Measurements from ENCODE around the gene PKNOX2. TPM values are rescaled to one million over a fixed set of nuclear protein-coding genes. Genes with fewer than 3 reads are reported as not detected.

The PKNOX2 gene
- total RNA-seq, 1 experiment from 2014 or later = 3.7 TPM

GRCh38 chr11:125300791-125301218 is 136.3 kb downstream of the PKNOX2 start (continued):
- TF ChIP-seq, protein P1, sequence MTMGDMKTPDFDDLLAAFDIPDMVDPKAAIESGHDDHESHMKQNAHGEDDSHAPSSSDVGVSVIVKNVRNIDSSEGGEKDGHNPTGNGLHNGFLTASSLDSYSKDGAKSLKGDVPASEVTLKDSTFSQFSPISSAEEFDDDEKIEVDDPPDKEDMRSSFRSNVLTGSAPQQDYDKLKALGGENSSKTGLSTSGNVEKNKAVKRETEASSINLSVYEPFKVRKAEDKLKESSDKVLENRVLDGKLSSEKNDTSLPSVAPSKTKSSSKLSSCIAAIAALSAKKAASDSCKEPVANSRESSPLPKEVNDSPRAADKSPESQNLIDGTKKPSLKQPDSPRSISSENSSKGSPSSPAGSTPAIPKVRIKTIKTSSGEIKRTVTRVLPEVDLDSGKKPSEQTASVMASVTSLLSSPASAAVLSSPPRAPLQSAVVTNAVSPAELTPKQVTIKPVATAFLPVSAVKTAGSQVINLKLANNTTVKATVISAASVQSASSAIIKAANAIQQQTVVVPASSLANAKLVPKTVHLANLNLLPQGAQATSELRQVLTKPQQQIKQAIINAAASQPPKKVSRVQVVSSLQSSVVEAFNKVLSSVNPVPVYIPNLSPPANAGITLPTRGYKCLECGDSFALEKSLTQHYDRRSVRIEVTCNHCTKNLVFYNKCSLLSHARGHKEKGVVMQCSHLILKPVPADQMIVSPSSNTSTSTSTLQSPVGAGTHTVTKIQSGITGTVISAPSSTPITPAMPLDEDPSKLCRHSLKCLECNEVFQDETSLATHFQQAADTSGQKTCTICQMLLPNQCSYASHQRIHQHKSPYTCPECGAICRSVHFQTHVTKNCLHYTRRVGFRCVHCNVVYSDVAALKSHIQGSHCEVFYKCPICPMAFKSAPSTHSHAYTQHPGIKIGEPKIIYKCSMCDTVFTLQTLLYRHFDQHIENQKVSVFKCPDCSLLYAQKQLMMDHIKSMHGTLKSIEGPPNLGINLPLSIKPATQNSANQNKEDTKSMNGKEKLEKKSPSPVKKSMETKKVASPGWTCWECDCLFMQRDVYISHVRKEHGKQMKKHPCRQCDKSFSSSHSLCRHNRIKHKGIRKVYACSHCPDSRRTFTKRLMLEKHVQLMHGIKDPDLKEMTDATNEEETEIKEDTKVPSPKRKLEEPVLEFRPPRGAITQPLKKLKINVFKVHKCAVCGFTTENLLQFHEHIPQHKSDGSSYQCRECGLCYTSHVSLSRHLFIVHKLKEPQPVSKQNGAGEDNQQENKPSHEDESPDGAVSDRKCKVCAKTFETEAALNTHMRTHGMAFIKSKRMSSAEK (CRISPR knock-in tag; IDR thresholded peaks at IDR 0.05; ENCODE audit: borderline replicate concordance) = no peak
- TF ChIP-seq NR3C1 (CRISPR knock-in tag; conservative IDR thresholded peaks at IDR 0.05; ENCODE audit: low read depth) (no peak), SOX15 (CRISPR knock-in tag; IDR thresholded peaks at IDR 0.05) (no peak), AFF4 (CRISPR knock-in tag; IDR thresholded peaks at IDR 0.05; ENCODE audit: borderline replicate concordance) (no peak), EMX1 (CRISPR knock-in tag; IDR thresholded peaks at IDR 0.05) (no peak), GTF2I (CRISPR knock-in tag; conservative IDR thresholded peaks at IDR 0.05) (no peak), CTCF (IDR thresholded peaks at IDR 0.05) (no peak), NR1H2 (CRISPR knock-in tag; IDR thresholded peaks at IDR 0.05) (no peak), JAZF1 (CRISPR knock-in tag; IDR thresholded peaks at IDR 0.05) (no peak), NFYB (CRISPR knock-in tag; conservative IDR thresholded peaks at IDR 0.05; ENCODE audit: low read depth) (no peak), TCF7 (CRISPR knock-in tag; IDR thresholded peaks at IDR 0.05; ENCODE audit: low read depth) (no peak), ZNF317 (CRISPR knock-in tag; IDR thresholded peaks at IDR 0.05; ENCODE audit: borderline replicate concordance, low read depth) (no peak), ZNF121 (CRISPR knock-in tag; IDR thresholded peaks at IDR 0.05) (no peak)
- TF ChIP-seq, protein P2, sequence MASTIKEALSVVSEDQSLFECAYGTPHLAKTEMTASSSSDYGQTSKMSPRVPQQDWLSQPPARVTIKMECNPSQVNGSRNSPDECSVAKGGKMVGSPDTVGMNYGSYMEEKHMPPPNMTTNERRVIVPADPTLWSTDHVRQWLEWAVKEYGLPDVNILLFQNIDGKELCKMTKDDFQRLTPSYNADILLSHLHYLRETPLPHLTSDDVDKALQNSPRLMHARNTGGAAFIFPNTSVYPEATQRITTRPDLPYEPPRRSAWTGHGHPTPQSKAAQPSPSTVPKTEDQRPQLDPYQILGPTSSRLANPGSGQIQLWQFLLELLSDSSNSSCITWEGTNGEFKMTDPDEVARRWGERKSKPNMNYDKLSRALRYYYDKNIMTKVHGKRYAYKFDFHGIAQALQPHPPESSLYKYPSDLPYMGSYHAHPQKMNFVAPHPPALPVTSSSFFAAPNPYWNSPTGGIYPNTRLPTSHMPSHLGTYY (CRISPR knock-in tag; IDR thresholded peaks at IDR 0.05) = no peak

- H3K36me3 Mint-ChIP-seq = no peaks in the 10 kb centered on the region
- H3K27me3 Mint-ChIP-seq (ENCODE audit: low read depth) = no peaks in the 10 kb centered on the region
- ATAC-seq = no peak
- ChIA-PET POLR2A (no interaction called here), CTCF (no interaction called here)
- H3K4me1 Mint-ChIP-seq = peaks cover 7% of the 10 kb centered on the region
- no peaks in the 10 kb centered on the region for H3K9me3 Mint-ChIP-seq
- TF ChIP-seq ATF6 (CRISPR knock-in tag; IDR thresholded peaks at IDR 0.05) = no peak
- H3K27ac Mint-ChIP-seq = no peak overlapping the region
- DNase-seq (ENCODE audit: low spot score) = no peak
- H3K4me3 Mint-ChIP-seq = no peak overlapping the region
Observed at GRCh38 chr11:125301346-125301745, 136.8 kb downstream of the PKNOX2 start.

Measured in WTC11 (cell line).